Prostate gland (tissue), 2 donors: ENCODE measurements around the gene ODAD2. TPM values are rescaled to one million over a fixed set of nuclear protein-coding genes. Genes with fewer than 3 reads are reported as not detected.

Experiments used
- DNase-seq: peaks from one replicate; pipeline ENCODE4 v3.0.0-alpha.2; 2019; ENCODE audit warnings: low spot score
- H3K27ac ChIP-seq, 2 donors: fragments of 200-600 bp; sonication (generic); 2 replicates each; pipeline ENCODE4 v1.5.1; 2017 to 2019
- H3K27me3 ChIP-seq: fragments of 200-600 bp; sonication (generic); replicated peaks from 2 replicates; pipeline ENCODE4 v1.5.1; 2019; ENCODE audit not compliant: insufficient read depth
- H3K36me3 ChIP-seq, 2 donors: fragments of 200-600 bp; sonication (generic); 1 replicate in 1 of 2; 2 replicates in 1 of 2; pipeline versions ENCODE4 v1.5.1 to v1.8.1; 2017 to 2019
- H3K4me1 ChIP-seq: fragments of 200-600 bp; sonication (generic); replicated peaks from 2 replicates; pipeline ENCODE4 v1.5.1; 2019
- H3K4me3 ChIP-seq, 2 donors: fragments of 200-600 bp; sonication (generic); 2 replicates each; pipeline ENCODE4 v1.5.1; 2017 to 2019
- H3K9me3 ChIP-seq: fragments of 200-600 bp; sonication (generic); 2 replicates; pipeline ENCODE4 v1.5.1; 2017
- POLR2A ChIP-seq: fragments of 450-650 bp; IDR thresholded peaks from one replicate; pipeline ENCODE4 v1.6.1; 2016; ENCODE audit warnings: antibody characterized with exemption, mild to moderate bottlenecking
- POLR2AphosphoS5 ChIP-seq: sonication (generic); formaldehyde crosslinking; IDR thresholded peaks from one replicate; pipeline ENCODE4 v1.6.1; 2017; ENCODE audit warnings: antibody characterized with exemption
- WGBS: methylation state at CpG from one replicate; pipeline ENCODE4 v1.1.5; 2018; 5-methylcytosine and 5-hydroxymethylcytosine counted together
- intact Hi-C: fragments of 100-400 bp; cut with DNase I; formaldehyde crosslinking; loops from one replicate; pipeline ENCODE4 v1.14.2; 2022
- total RNA-seq, 2 donors: library from RNA; depleted of rRNA; stranded (reverse); fragments of >200 nt; gene quantifications; one replicate each; pipeline ENCODE4 v1.1.0, GENCODE V29; 2016
- TF ChIP-seq, protein P1 (sequence below), 4 experiments: fragments of 200-600 bp in 2 of 4; fragments of 450-650 bp in 2 of 4; sonication (generic) in 2 of 4; IDR thresholded peaks; 1 replicate in 3 of 4; 2 replicates in 1 of 4; pipeline ENCODE4 v1.5.1; 2016 to 2019; ENCODE audit warnings: antibody characterized with exemption in 4 of 4, mild to moderate bottlenecking in 2 of 4, moderate library complexity in 2 of 4

The ODAD2 gene
- total RNA-seq, 2 donors from 2014 or later: 1.3 to 6.6 TPM

DNA sequence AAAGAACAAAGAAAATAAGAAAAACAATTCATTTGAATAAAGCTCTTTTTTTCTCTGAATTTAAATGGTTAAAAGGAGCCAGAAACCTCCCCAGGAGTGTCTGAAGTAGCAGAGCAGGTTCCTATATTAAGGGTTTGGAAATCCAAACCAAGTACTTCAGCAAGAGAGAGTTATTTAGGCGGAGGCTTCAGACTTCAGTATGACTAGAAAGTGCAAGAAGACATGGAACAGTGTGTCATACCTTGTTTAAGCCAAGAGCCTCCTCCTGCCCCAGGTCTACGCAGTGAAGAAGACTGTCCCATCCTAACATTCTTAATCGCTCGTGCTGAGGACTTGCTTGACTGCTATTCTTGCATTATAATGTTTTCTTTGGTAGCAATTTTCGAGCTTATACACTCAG lies 51.3 kb downstream of the ODAD2 start:
- no peak for DNase-seq
- TF ChIP-seq POLR2A (no peak), POLR2AphosphoS5 (no peak)
- TF ChIP-seq, protein P1, sequence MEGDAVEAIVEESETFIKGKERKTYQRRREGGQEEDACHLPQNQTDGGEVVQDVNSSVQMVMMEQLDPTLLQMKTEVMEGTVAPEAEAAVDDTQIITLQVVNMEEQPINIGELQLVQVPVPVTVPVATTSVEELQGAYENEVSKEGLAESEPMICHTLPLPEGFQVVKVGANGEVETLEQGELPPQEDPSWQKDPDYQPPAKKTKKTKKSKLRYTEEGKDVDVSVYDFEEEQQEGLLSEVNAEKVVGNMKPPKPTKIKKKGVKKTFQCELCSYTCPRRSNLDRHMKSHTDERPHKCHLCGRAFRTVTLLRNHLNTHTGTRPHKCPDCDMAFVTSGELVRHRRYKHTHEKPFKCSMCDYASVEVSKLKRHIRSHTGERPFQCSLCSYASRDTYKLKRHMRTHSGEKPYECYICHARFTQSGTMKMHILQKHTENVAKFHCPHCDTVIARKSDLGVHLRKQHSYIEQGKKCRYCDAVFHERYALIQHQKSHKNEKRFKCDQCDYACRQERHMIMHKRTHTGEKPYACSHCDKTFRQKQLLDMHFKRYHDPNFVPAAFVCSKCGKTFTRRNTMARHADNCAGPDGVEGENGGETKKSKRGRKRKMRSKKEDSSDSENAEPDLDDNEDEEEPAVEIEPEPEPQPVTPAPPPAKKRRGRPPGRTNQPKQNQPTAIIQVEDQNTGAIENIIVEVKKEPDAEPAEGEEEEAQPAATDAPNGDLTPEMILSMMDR (IDR thresholded peaks at IDR 0.05): no peak
- intact Hi-C loops: no loop called here
- Histone ChIP-seq H3K4me3 (no peak overlapping the region), H3K9me3 (no peaks in the 10 kb centered on the region), H3K4me1 (no peaks in the 10 kb centered on the region), H3K27ac (no peak overlapping the region), H3K36me3 (no peaks in the 10 kb centered on the region), H3K27me3 (no peaks in the 10 kb centered on the region)
- WGBS: 76% methylated on average over 5 of the region's 5 CpGs

DNA sequence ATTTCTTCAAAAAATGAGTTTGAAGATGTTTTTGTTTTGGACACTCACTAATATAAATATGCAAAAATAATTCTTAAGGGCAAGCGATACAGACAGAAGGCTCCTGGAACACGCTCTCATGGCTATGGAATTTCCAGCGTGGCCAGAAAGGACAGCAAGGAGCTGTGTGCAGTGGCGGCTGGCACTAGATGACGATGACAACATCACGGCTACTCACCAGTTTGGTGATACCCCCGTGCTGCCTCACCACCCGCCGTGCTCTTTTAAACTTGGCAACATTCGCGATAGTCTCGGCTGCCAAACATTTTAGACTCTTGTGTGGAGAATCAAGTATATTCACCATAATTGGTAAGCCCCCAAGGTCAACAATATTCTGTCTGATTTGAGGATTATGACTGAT lies 54.9 kb downstream of the ODAD2 start:
- DNase-seq: no peak
- WGBS: 95% methylated on average over 12 of the region's 12 CpGs
- no peak overlapping the region for H3K27ac ChIP-seq
- H3K4me3 ChIP-seq: no peak overlapping the region
- H3K9me3 ChIP-seq: no peaks in the 10 kb centered on the region
- H3K4me1 ChIP-seq: no peaks in the 10 kb centered on the region
- no peaks in the 10 kb centered on the region for H3K27me3 ChIP-seq
- intact Hi-C loops: no loop called here
- TF ChIP-seq POLR2A: no peak
- TF ChIP-seq POLR2AphosphoS5: no peak
- H3K36me3 ChIP-seq: no peaks in the 10 kb centered on the region

DNA sequence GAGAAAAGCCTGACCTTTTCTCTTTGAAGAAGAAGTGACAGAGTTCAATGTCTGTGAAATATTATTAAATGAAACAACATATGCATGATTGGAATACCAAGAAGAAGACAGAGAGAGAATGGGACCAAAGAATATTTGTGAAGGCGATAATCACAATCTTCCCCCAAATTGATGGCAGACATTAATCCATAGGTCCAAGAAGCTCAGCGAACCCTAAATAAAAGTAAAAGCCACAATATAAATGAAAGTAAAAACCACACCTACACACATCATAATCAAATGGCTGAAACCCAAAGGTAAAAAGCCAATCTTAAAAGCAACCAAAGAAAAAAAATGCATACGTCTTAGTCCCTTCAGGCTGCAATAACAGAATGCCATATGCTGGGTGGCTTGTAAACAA lies 84.0 kb downstream of the ODAD2 start:
- no peak for DNase-seq
- Histone ChIP-seq H3K4me3 (no peak overlapping the region), H3K9me3 (no peaks in the 10 kb centered on the region), H3K4me1 (no peaks in the 10 kb centered on the region), H3K27ac (no peak overlapping the region), H3K27me3 (no peaks in the 10 kb centered on the region), H3K36me3 (no peaks in the 10 kb centered on the region)
- intact Hi-C loops: no loop called here
- WGBS: 93% methylated on average over 3 of the region's 3 CpGs
- no peak for TF ChIP-seq POLR2AphosphoS5
- TF ChIP-seq, protein P1 (IDR thresholded peaks at IDR 0.05): no peak
- no peak for TF ChIP-seq POLR2A

DNA sequence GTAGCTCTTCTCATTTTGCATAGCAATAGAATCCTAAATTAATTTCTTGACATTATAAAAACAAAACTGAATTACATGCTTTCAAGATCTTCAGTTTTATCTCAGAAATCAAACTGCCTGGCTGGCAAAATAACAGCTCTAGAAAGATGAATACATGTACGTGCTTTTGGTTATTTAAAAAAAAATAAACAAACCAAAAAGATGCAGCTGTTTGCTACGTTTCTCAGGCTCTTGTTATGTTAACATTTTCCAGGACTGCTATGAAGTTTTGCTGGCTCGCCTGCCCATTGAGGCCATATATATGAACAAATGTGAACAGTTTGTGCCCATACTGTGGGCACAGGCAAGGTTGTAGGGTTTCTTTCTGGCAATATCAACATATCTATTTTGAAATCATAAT lies 86.6 kb downstream of the ODAD2 start:
- intact Hi-C loops: no loop called here

DNA sequence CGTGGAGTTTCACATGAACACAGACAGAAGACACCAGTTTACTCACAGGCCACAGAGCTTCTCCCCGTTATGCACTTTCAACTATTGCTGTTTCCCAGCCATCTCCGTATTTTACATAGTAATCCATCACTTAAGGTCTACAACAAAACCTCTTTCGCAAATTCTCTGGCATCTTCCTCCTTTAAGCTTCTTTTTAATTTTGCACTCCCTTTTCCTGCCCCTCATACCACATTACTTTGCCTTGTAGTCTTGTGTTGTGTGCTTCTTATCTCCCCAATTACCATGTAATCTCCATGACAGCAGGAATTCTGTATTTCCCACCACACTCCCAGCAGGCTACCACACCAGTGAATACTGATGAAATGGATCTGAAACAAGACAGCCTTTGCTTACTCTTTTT lies 87.3 kb downstream of the ODAD2 start:
- Histone ChIP-seq H3K27ac (no peak overlapping the region), H3K9me3 (no peaks in the 10 kb centered on the region), H3K27me3 (no peaks in the 10 kb centered on the region), H3K4me1 (no peaks in the 10 kb centered on the region), H3K4me3 (no peak overlapping the region), H3K36me3 (no peaks in the 10 kb centered on the region)
- intact Hi-C loops: no loop called here
- no peak for DNase-seq
- no peak for TF ChIP-seq POLR2A
- TF ChIP-seq, protein P1 (IDR thresholded peaks at IDR 0.05): no peak
- no peak for TF ChIP-seq POLR2AphosphoS5
- WGBS: 33% methylated on average over 4 of the region's 4 CpGs

More for the DNA sequence above, 86.6 kb downstream of the ODAD2 start:
- H3K9me3 ChIP-seq: no peaks in the 10 kb centered on the region
- 33% methylated on average over 3 of the region's 3 CpGs for WGBS
- no peaks in the 10 kb centered on the region for H3K27me3 ChIP-seq
- TF ChIP-seq POLR2AphosphoS5: no peak
- TF ChIP-seq, protein P1 (IDR thresholded peaks at IDR 0.05): no peak
- TF ChIP-seq POLR2A: no peak
- no peak for DNase-seq
- no peaks in the 10 kb centered on the region for H3K4me1 ChIP-seq
- H3K36me3 ChIP-seq: no peaks in the 10 kb centered on the region
- H3K4me3 ChIP-seq: no peak overlapping the region
- H3K27ac ChIP-seq: no peak overlapping the region
